Measurements from ENCODE around the gene KL. TPM values are rescaled to one million over a fixed set of nuclear protein-coding genes. Genes with fewer than 3 reads are reported as not detected.

KL gene
- total and polyA plus RNA-seq, 2 of the 8 experiments (the other 6 are each of a cell fraction or from before 2014, with no cell fraction given): 0.02 TPM; not detected in 1

- TF ChIP-seq CHD7 (IDR thresholded peaks at IDR 0.05; ENCODE audit: insufficient replicate concordance, low read length) (no peak), BACH1 (IDR thresholded peaks at IDR 0.05; ENCODE audit: low read length) (no peak), E2F6 (IDR thresholded peaks at IDR 0.05) (peak; percentile 33; the same call in 1 of the 2 replicates), MAFK (IDR thresholded peaks at IDR 0.05; ENCODE audit: low read depth, low read length) (no peak), JUND (IDR thresholded peaks at IDR 0.05; ENCODE audit: low read length) (no peak), RAD21 (IDR thresholded peaks at IDR 0.05 in 1 of 2, conservative IDR thresholded peaks at IDR 0.05 in 1 of 2; ENCODE audit: low read depth in 2 of 2, low read length in 2 of 2) (peak; percentile 60 to 73), TBP (IDR thresholded peaks at IDR 0.05; ENCODE audit: low read depth, low read length) (no peak), EZH2 (IDR thresholded peaks at IDR 0.05; ENCODE audit: low read depth, low read length, severe bottlenecking) (peak; percentile 76)
Measured at GRCh38 chr13:33017323-33017929, 1.2 kb downstream of the KL start (continued).
